Inflammatory macrophage treated with lipopolysaccharide for 1 hour (primary cell): ENCODE measurements around the gene GTPBP3.

Source experiments
- DNase-seq, 2 donors: peaks; one replicate each; pipeline ENCODE4 v3.0.0-alpha.2; 2020 to 2022

The GTPBP3 gene

GRCh38 chr19:17309198-17309964 is 28.0 kb upstream of the GTPBP3 start, which contains the start of gene DDA1:
Gene DDA1, plus strand, starts transcription at chr19:17309563. Its CDS starts 92 bp downstream, at chr19:17309655.
- peak; percentile 99 to 100 for DNase-seq

DNA sequence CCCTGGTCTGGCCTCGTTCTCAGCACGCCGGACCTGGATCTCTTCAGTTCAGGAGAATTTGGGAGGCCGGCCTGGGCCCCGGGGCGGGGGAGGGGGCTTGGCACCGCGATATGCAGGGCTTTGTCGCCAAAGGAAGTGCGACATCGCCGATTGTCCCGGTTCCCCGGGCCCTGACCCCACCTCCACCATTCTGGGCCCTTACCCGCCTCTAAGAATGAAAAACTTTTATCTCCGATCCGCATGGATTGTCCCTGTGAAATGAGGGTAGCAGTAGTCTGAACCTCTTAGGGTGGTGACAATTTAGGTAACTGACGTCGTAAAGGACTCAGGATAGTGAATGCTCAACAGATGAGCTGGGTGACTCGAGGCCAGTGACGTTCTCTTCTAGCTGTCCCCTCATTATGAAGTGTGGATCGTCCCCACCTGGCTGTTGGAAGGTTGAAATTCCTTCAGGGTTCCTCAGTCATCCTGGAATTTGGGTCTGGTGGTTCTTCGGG is 27.3 kb upstream of the GTPBP3 start:
- no peak for DNase-seq

- no peak for DNase-seq
These were observed 25.7 kb upstream of the GTPBP3 start for GRCh38 chr19:17311455-17312188.

DNA sequence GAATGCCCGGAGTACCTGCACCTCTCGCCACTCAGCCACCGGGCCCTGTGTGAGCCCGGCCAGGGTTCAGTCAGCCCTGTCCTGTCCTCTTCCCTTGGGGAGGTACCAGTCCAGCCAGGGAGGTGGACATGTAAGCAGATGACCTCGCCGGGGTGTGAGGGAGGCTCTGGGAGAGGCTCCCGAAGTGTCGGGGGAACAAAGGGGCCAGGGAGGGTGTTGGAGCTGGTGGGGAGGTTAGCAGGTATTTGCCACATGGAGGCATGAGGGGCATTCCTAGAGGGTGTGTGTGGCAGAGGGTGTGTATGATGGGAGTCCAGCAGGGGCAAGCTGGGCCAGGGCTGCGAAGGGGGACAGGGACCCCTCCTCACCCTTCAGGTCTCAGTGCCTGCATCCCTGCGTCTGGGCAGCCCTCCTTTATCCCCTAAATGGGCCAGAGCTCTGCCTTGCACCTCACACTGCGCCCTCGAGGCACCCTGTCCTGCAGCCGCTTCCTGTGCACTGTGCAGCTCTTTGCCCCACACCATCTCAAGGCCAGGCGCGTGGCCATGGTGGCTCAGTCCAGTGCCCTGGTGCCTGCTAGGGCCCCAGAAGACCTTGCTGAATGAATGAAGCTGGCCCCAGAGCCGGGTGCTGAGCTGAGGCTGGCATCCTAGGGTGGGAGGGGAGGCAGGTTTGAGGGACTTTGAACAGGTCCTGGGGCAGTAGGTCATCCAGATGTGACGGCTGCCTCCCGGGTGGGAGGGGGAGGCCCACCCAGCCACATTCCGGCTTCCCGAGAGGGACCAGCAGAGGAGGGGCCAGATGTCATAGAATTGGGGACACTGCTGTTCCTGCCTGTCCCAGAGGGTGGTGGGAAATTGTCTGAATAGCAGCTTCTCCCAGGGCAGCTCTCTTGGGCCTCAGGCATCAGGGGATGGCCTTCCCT is 24.9 kb upstream of the GTPBP3 start:
- no peak for DNase-seq

- DNase-seq: no peak
These were observed 23.3 kb upstream of the GTPBP3 start for GRCh38 chr19:17314007-17314593.

DNA sequence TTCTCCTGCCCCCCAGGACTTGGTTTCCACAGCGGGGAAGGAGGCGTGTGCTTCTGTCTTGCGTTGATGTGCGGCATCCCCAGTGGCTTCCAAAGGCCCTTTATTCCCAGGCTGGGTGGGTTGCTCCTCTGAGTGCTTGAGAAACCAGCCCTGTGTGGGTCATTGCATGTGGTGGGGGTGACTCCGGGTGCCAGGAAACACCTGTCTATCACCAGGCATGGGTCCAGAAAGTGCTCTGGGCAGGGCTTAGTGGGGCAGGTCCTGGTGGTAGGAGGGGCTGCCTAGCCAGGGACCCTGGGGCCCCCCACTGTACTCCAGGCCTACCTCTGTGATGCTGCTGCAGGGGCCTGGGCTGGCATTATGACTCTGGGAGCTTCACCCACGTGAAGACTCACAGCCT is 18.4 kb upstream of the GTPBP3 start:
- DNase-seq: no peak

DNA sequence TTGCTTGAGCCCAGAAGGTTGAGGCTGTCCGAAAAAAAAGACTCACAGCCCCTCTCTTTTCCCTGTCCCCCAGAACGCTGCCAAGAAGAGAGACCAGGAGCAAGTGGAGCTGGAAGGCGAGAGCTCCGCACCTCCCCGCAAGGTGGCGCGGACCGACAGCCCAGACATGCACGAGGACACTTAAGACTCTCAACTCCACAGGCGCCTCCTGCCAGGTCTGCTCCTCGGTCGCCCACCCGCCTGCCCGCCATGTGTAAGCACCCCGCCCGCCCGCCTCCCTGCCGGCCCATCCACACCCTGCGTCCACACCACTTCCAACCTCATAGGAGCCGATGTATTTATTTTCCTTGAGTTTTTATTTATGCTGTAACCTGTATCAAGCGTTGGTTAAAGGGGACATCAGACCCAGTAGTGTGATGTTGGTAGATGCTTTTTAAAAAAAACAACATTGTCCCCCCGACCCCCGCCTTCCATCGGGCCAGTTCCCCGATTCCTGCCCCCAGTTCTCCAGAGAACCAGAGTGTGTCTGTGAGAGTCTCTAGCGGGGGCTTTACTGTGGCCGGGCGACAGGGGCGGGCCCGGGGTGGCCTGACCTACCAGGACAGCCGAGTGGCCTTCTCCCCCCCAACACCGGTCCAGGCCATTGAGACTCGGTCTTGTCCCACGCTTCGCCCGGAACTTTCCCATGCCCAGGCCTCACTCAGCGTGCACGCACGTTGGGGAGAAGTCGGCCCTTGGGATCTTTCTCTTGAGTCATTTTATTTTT is 17.7 kb upstream of the GTPBP3 start:
- no peak for DNase-seq

- DNase-seq: no peak
These were observed 16.9 kb upstream of the GTPBP3 start for GRCh38 chr19:17320435-17320834.

DNA sequence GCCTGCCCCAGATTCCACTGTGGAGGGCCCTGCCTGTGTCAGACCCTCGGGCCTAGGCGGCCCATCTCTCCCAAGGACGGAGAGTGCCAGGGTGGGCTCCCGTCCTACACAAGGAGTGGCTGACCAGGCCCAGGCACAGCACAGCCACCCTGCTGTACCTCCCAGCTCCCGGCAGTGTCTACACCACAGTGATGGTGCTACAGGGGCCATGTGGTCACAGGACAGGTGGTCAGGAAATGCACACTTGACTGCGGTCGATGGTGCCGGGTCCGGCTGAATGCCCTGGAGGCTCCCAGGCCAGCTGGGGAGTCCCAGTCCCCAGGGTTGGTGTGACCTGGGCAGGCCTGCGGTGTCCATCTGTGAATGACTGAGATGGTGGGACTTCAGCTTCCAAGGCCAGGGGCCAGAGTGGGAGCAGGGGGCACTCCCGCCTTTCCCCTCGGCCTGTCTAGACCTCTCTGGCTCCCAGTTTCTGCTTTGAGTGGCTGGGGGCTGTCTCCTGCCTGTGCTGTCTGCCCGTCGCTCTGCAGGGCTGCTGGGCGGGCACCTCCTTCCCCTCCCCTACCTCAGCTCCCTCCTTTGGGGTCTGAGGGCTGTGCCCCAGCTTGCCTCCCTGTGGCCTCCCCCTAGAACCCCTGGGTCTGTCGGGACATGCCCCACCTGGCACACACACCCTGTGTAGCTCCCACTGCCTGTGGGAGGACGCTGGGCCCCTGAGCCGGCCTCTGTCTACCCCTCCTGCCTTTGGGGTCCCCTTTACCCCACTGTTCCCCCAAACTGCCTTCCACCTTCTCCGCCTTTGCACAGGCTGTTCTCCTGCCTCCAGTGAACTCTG is 15.5 kb upstream of the GTPBP3 start:
- no peak for DNase-seq

GRCh38 chr19:17322854-17323253 is 14.5 kb upstream of the GTPBP3 start:
- no peak for DNase-seq

DNA sequence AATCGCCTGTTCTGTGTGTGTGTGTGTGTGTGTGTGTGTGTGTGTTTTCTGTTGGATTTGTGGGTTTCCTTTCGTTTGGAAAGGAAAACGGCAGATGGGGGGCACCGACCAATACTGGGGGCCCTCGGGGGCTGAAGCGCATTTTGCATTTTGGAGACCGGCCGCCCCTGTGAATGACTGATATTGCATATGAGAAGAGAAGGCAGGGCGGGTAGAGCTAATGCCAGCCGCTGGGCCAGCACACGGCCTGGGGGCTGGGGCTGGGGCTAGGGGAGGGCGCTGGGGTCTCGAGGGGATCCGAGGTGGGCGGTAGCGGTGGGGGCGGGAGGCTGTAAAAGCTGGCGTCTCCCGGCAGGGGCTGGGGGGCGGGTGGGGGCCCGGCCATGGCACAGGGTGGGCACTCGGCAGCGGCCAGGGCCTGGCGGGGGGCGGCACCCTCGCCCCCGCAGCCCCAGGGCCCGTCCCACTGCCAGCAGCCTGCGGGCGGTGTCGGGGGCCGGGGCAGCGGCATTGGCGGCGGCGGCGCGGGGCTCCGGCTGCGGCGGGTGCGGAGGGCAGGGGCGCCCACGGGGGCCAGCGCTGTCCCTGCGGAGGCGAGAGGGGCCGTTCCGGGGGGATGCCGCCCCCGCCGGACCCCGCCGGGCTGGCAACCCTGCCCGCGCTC is 13.9 kb upstream of the GTPBP3 start:
- DNase-seq: no peak

GRCh38 chr19:17323964-17324332 is 13.4 kb upstream of the GTPBP3 start:
- DNase-seq: peak in 1 of 2 donors; percentile 40

- no peak for DNase-seq
These were observed 12.8 kb upstream of the GTPBP3 start for GRCh38 chr19:17324357-17325114.

- no peak for DNase-seq
These were observed 12.2 kb upstream of the GTPBP3 start for GRCh38 chr19:17325133-17325532.

DNA sequence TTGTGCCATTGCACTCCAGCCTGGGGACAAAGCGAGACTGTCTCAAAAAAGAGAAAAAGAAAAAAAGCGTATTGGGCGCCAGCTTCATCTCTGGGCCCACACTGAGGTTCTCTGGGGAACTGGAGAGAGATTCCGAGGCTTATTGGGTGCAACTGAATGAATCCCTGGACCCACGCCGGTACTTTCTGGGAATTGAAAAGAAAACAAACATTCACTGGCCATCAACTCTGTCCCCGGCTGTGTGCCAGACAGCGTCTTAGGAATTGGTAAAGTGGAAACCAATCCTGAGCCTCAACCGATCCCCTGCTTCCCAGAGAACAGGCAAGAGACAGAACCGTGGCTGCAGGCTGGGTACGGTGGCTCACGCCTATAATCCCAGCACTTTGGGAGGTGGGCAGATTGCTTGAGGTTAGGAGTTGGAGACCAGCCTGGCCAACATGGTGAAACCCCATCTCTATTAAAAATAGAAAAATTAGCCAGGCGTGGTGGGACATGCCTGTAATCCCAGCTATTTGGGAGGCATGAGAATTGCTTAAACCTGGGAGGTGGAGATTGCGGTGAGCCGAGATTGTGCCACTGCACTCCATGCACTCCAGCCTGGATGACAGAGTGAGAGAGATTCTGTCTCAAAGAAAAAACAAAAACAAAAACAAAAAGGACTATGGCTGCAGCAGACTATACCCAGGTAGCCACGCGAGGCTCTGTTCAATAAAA is 11.3 kb upstream of the GTPBP3 start:
- no peak for DNase-seq

DNA sequence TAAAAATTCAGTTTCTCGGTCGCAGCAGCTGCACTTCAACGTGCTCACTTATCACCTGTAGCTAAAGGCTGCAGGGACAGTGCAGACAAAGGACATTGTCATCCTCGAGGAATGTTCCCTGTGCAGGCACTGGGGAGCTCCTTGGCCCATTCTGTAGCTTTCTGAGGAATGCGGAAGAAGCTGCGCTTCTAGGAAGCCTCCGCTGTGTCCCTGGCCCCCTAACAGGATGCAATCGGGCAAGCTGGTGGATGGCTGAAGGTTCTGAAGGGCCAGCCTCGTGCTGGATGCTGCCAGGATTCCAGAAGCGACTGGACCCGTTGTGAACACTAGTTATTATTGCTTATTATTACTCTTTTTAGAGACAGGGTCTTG is 10.8 kb upstream of the GTPBP3 start:
- no peak for DNase-seq

DNA sequence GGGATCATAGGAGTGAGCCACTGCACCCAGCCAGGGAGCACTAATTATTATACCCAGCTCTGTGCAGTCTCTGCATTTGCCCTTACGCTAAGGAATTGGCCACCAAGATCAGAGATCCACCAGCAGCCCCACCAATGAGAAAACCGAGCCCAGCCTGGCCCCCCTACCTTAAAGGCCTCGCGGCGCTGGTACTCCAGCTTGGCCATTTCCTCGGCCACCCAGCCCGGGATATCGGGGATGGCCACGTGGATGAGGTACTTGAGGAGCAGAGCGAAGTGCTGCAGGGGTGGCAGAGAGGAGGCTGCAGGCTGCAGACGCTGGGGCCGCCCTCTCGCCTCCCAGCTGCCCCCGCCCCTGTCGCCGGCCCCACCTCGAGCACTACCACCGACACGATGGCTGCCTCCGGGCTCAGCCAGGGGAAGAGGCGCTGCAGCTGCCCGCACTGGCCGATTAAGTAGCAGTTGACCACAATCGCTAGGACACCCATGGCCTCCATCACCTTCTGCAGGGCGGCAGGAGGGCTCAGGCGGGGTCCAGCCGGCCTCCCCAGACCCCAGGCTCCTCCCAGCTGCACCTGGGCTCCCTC is 10.2 kb upstream of the GTPBP3 start:
- no peak for DNase-seq
